ENCODE data around the gene UBXN10. TPM values are rescaled to one million over a fixed set of nuclear protein-coding genes. Genes with fewer than 3 reads are reported as not detected.

Gene UBXN10
- 0.23 TPM in 1 of 2 replicates, not detected in the other for total RNA-seq

GRCh38 chr1:20185834-20186782, at the start of gene UBXN10, which contains the start of gene PLA2G2C:
Gene UBXN10 (plus strand): TSS chr1:20186096. CDS start chr1:20190562, 4,466 bp downstream.
Gene PLA2G2C (minus strand): TSS chr1:20186518. CDS start chr1:20177363, 9,155 bp downstream.

GRCh38 chr1:20138961-20139550, 46.8 kb upstream of the UBXN10 start, which contains the start of gene PLA2G2F:
Gene PLA2G2F (plus strand): TSS chr1:20139323. CDS start chr1:20139428, 105 bp downstream.

Other genes starting within 250 kb of the UBXN10 start
- gene PLA2G2A, start 206.5 kb upstream of the UBXN10 start, total RNA-seq: not detected in 2 replicates
- gene PLA2G5, start 115.9 kb upstream of the UBXN10 start, total RNA-seq: not detected in 2 replicates
- gene PLA2G2D, start 66.6 kb upstream of the UBXN10 start, total RNA-seq: not detected in 2 replicates
- gene PLA2G2F, start 46.8 kb upstream of the UBXN10 start, total RNA-seq: not detected in 2 replicates
- not detected in 2 replicates for gene PLA2G2C, start 422 bp downstream of the UBXN10 start, total RNA-seq
- gene VWA5B1, start 104.8 kb downstream of the UBXN10 start, total RNA-seq: not detected in 2 replicates